Measurements from ENCODE around the gene LY6G6F.

Gene LY6G6F

GRCh38 chr6:31734247-31734820 is 27.7 kb downstream of the LY6G6F start:
- peaks cover 53% of the 10 kb centered on the region for H3K4me1 ChIP-seq (ENCODE audit: control insufficient read depth, insufficient read depth, low read length)
- peak overlapping the region; percentile 96 for H3K9ac ChIP-seq (ENCODE audit: low read length)
- no peaks in the 10 kb centered on the region for H3K9me3 ChIP-seq (ENCODE audit: control insufficient read depth, low read length)
- peaks cover 17% of the 10 kb centered on the region for H3K36me3 ChIP-seq (ENCODE audit: control insufficient read depth, insufficient read depth, low read length)
- H3K4me3 ChIP-seq (ENCODE audit: low read length): peak overlapping the region; percentile 47
- H3K27me3 ChIP-seq (ENCODE audit: control insufficient read depth, insufficient read depth, low read length): no peaks in the 10 kb centered on the region

GRCh38 chr6:31734821-31735406 is 28.2 kb downstream of the LY6G6F start:
- Histone ChIP-seq H3K9me3 (ENCODE audit: control insufficient read depth, low read length) (no peaks in the 10 kb centered on the region), H3K27me3 (ENCODE audit: control insufficient read depth, insufficient read depth, low read length) (no peaks in the 10 kb centered on the region), H3K4me3 (ENCODE audit: low read length) (peak overlapping the region; percentile 47), H3K9ac (ENCODE audit: low read length) (peak overlapping the region; percentile 96), H3K36me3 (ENCODE audit: control insufficient read depth, insufficient read depth, low read length) (peaks cover 17% of the 10 kb centered on the region), H3K4me1 (ENCODE audit: control insufficient read depth, insufficient read depth, low read length) (peaks cover 53% of the 10 kb centered on the region)

- no peaks in the 10 kb centered on the region for H3K27me3 ChIP-seq (ENCODE audit: control insufficient read depth, insufficient read depth, low read length)
- no peaks in the 10 kb centered on the region for H3K9me3 ChIP-seq (ENCODE audit: control insufficient read depth, low read length)
- H3K9ac ChIP-seq (ENCODE audit: low read length): peak within 1 kb of the TSS; percentile 96
- H3K4me3 ChIP-seq (ENCODE audit: low read length): peak within 1 kb of the TSS; percentile 47
- peaks cover 17% of the 10 kb centered on the region for H3K36me3 ChIP-seq (ENCODE audit: control insufficient read depth, insufficient read depth, low read length)
- peaks cover 54% of the 10 kb centered on the region for H3K4me1 ChIP-seq (ENCODE audit: control insufficient read depth, insufficient read depth, low read length)
Measured at GRCh38 chr6:31736021-31736767, 29.5 kb downstream of the LY6G6F start, which contains the start of gene CLIC1. CLIC1 (minus strand) TSS chr6:31736530; CDS start chr6:31736300, 230 bp downstream.

GRCh38 chr6:31736768-31737314 is 30.2 kb downstream of the LY6G6F start:
- H3K4me3 ChIP-seq (ENCODE audit: low read length): peak overlapping the region; percentile 47
- H3K27me3 ChIP-seq (ENCODE audit: control insufficient read depth, insufficient read depth, low read length): no peaks in the 10 kb centered on the region
- H3K9me3 ChIP-seq (ENCODE audit: control insufficient read depth, low read length): no peaks in the 10 kb centered on the region
- H3K9ac ChIP-seq (ENCODE audit: low read length): peak overlapping the region; percentile 96
- peaks cover 55% of the 10 kb centered on the region for H3K4me1 ChIP-seq (ENCODE audit: control insufficient read depth, insufficient read depth, low read length)
- peaks cover 13% of the 10 kb centered on the region for H3K36me3 ChIP-seq (ENCODE audit: control insufficient read depth, insufficient read depth, low read length)

- Histone ChIP-seq H3K4me3 (ENCODE audit: low read length) (peak overlapping the region; percentile 1), H3K36me3 (ENCODE audit: control insufficient read depth, insufficient read depth, low read length) (peaks cover 10% of the 10 kb centered on the region), H3K4me1 (ENCODE audit: control insufficient read depth, insufficient read depth, low read length) (peaks cover 52% of the 10 kb centered on the region), H3K9ac (ENCODE audit: low read length) (peak overlapping the region; percentile 96), H3K9me3 (ENCODE audit: control insufficient read depth, low read length) (no peaks in the 10 kb centered on the region), H3K27me3 (ENCODE audit: control insufficient read depth, insufficient read depth, low read length) (no peaks in the 10 kb centered on the region)
Measured at GRCh38 chr6:31737315-31737990, 30.8 kb downstream of the LY6G6F start.

- H3K36me3 ChIP-seq (ENCODE audit: control insufficient read depth, insufficient read depth, low read length): peaks cover 7% of the 10 kb centered on the region
- peak overlapping the region; percentile 1 for H3K4me3 ChIP-seq (ENCODE audit: low read length)
- no peaks in the 10 kb centered on the region for H3K27me3 ChIP-seq (ENCODE audit: control insufficient read depth, insufficient read depth, low read length)
- H3K9me3 ChIP-seq (ENCODE audit: control insufficient read depth, low read length): no peaks in the 10 kb centered on the region
- peak overlapping the region; percentile 96 for H3K9ac ChIP-seq (ENCODE audit: low read length)
- H3K4me1 ChIP-seq (ENCODE audit: control insufficient read depth, insufficient read depth, low read length): peaks cover 50% of the 10 kb centered on the region
Measured at GRCh38 chr6:31737991-31738979, 31.6 kb downstream of the LY6G6F start.

GRCh38 chr6:31739639-31740396 is 33.2 kb downstream of the LY6G6F start, which contains the start of gene MSH5:
MSH5 (plus strand) TSS chr6:31740005; CDS start chr6:31740467, 462 bp downstream.
- Histone ChIP-seq H3K9ac (ENCODE audit: low read length) (peak within 1 kb of the TSS; percentile 96), H3K9me3 (ENCODE audit: control insufficient read depth, low read length) (no peaks in the 10 kb centered on the region), H3K36me3 (ENCODE audit: control insufficient read depth, insufficient read depth, low read length) (no peaks in the 10 kb centered on the region), H3K4me1 (ENCODE audit: control insufficient read depth, insufficient read depth, low read length) (peaks cover 35% of the 10 kb centered on the region), H3K4me3 (ENCODE audit: low read length) (peak within 1 kb of the TSS; percentile 57), H3K27me3 (ENCODE audit: control insufficient read depth, insufficient read depth, low read length) (no peaks in the 10 kb centered on the region)

GRCh38 chr6:31740397-31741223 is 33.9 kb downstream of the LY6G6F start:
- no peaks in the 10 kb centered on the region for H3K9me3 ChIP-seq (ENCODE audit: control insufficient read depth, low read length)
- peak overlapping the region; percentile 78 for H3K9ac ChIP-seq (ENCODE audit: low read length)
- H3K4me1 ChIP-seq (ENCODE audit: control insufficient read depth, insufficient read depth, low read length): peaks cover 35% of the 10 kb centered on the region

GRCh38 chr6:31741815-31742214 is 35.1 kb downstream of the LY6G6F start:
- Histone ChIP-seq H3K27me3 (ENCODE audit: control insufficient read depth, insufficient read depth, low read length) (no peaks in the 10 kb centered on the region), H3K9me3 (ENCODE audit: control insufficient read depth, low read length) (no peaks in the 10 kb centered on the region), H3K4me1 (ENCODE audit: control insufficient read depth, insufficient read depth, low read length) (peaks cover 31% of the 10 kb centered on the region), H3K9ac (ENCODE audit: low read length) (no peak overlapping the region), H3K4me3 (ENCODE audit: low read length) (no peak overlapping the region), H3K36me3 (ENCODE audit: control insufficient read depth, insufficient read depth, low read length) (no peaks in the 10 kb centered on the region)

More at GRCh38 chr6:31740397-31741223, 33.9 kb downstream of the LY6G6F start:
- H3K4me3 ChIP-seq (ENCODE audit: low read length): peak overlapping the region; percentile 57
- no peaks in the 10 kb centered on the region for H3K36me3 ChIP-seq (ENCODE audit: control insufficient read depth, insufficient read depth, low read length)
- H3K27me3 ChIP-seq (ENCODE audit: control insufficient read depth, insufficient read depth, low read length): no peaks in the 10 kb centered on the region

GRCh38 chr6:31742894-31743293 is 36.2 kb downstream of the LY6G6F start:
- no peak overlapping the region for H3K4me3 ChIP-seq (ENCODE audit: low read length)
- H3K36me3 ChIP-seq (ENCODE audit: control insufficient read depth, insufficient read depth, low read length): no peaks in the 10 kb centered on the region
- peaks cover 21% of the 10 kb centered on the region for H3K4me1 ChIP-seq (ENCODE audit: control insufficient read depth, insufficient read depth, low read length)
- no peaks in the 10 kb centered on the region for H3K27me3 ChIP-seq (ENCODE audit: control insufficient read depth, insufficient read depth, low read length)
- no peak overlapping the region for H3K9ac ChIP-seq (ENCODE audit: low read length)
- H3K9me3 ChIP-seq (ENCODE audit: control insufficient read depth, low read length): no peaks in the 10 kb centered on the region

Data from mucosa of stomach (tissue), 1 donor.